ENCODE results near the gene CZIB. TPM values are rescaled to one million over a fixed set of nuclear protein-coding genes. Genes with fewer than 3 reads are reported as not detected.
"Not testable (repeated sequence)": the region's sequence is repeated elsewhere in the genome, so short reads cannot be mapped to it uniquely, and the experiment has no call there.

Gene CZIB
- total RNA-seq, 1 experiment from 2014 or later: 56.7 TPM

DNA sequence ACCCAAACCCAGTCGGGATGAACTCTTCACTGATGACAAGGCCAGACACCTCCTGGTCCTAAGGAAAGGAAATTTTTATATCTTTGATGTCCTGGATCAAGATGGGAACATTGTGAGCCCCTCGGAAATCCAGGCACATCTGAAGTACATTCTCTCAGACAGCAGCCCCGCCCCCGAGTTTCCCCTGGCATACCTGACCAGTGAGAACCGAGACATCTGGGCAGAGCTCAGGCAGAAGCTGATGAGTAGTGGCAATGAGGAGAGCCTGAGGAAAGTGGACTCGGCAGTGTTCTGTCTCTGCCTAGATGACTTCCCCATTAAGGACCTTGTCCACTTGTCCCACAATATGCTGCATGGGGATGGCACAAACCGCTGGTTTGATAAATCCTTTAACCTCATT lies 10.1 kb downstream of the CZIB start:
- intact Hi-C loops (cut with micrococcal nuclease; ENCODE audit: unreplicated experiment): no loop called here
- Histone ChIP-seq H3K4me3 (ENCODE audit: low read depth, low read length, poor library complexity, severe bottlenecking) (no peak overlapping the region), H3K9me3 (ENCODE audit: low read depth, low read length, poor library complexity, severe bottlenecking) (peaks cover 16% of the 10 kb centered on the region), H3K4me1 (ENCODE audit: insufficient read depth, low read length, poor library complexity, severe bottlenecking) (no peaks in the 10 kb centered on the region), H3K36me3 (ENCODE audit: insufficient read depth, low read length, poor library complexity, severe bottlenecking) (peaks cover 76% of the 10 kb centered on the region), H3K27me3 (replicated peaks; ENCODE audit: insufficient read depth, low read depth, low read length, poor library complexity) (no peaks in the 10 kb centered on the region), H3K27ac (ENCODE audit: low read depth, low read length, poor library complexity, severe bottlenecking) (no peak overlapping the region)
- no peak for DNase-seq (ENCODE audit: low spot score)
- BruUV-seq (replicated peaks): no TSS peak
- TF ChIP-seq CTCF (conservative IDR thresholded peaks at IDR 0.05; ENCODE audit: low read depth, low read length) (no peak), EZH2 (IDR thresholded peaks at IDR 0.05; ENCODE audit: borderline replicate concordance, low read depth, low read length, poor library complexity, severe bottlenecking) (no peak)
- POLR2A ChIA-PET (ENCODE audit: low non-redundant PET): no interaction called here
- CTCF ChIA-PET: no interaction called here

- no peak for DNase-seq (ENCODE audit: low spot score)
- TF ChIP-seq CTCF (conservative IDR thresholded peaks at IDR 0.05; ENCODE audit: low read depth, low read length): no peak
- TF ChIP-seq EZH2 (IDR thresholded peaks at IDR 0.05; ENCODE audit: borderline replicate concordance, low read depth, low read length, poor library complexity, severe bottlenecking): no peak
- peaks cover 73% of the 10 kb centered on the region for H3K36me3 ChIP-seq (ENCODE audit: insufficient read depth, low read length, poor library complexity, severe bottlenecking)
- H3K9me3 ChIP-seq (ENCODE audit: low read depth, low read length, poor library complexity, severe bottlenecking): peaks cover 18% of the 10 kb centered on the region
- no TSS peak for BruUV-seq (replicated peaks)
- no peak overlapping the region for H3K4me3 ChIP-seq (ENCODE audit: low read depth, low read length, poor library complexity, severe bottlenecking)
- no peaks in the 10 kb centered on the region for H3K4me1 ChIP-seq (ENCODE audit: insufficient read depth, low read length, poor library complexity, severe bottlenecking)
- H3K27ac ChIP-seq (ENCODE audit: low read depth, low read length, poor library complexity, severe bottlenecking): no peak overlapping the region
- CTCF ChIA-PET: no interaction called here
- POLR2A ChIA-PET (ENCODE audit: low non-redundant PET): interaction anchor here (0.5 kb wide), 1 partner anchor 566 kb away, joined by 3 read pairs; no protein-coding TSS in a partner anchor
- H3K27me3 ChIP-seq (replicated peaks; ENCODE audit: insufficient read depth, low read depth, low read length, poor library complexity): no peaks in the 10 kb centered on the region
- intact Hi-C loops (cut with micrococcal nuclease; ENCODE audit: unreplicated experiment): no loop called here
These were observed 12.7 kb downstream of the CZIB start for GRCh38 chr1:53207726-53208125.

DNA sequence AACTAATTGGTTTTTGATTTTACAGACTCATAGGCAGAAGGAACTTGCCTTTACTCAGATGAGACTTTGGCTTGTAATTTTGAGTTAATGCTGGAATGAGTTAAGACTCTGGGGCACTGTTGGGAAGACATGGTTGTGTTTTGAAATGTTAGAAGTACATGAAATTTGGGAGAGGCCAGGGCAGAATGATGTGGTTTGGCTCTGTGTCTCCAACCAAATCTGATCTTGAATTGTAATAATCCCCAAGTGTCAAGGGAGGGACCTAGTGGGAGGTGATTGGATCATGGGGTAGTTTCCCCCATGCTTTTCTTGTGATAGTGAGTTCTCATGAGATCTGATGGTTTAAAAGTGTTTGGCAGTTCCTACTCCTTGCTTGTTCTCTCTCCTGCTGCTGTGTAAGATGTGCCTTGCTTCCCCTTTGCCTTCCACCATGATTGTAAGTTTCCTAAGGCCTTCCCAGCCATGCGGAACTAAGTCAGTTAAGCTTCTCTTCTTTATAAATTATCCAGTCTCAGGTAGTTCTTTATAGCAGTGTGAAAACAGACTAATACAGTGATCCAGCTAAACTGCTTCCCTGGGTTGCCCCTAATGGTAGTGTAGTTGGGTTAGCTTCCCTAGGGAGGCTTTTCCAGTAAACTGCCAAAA lies 13.6 kb downstream of the CZIB start:
- DNase-seq (ENCODE audit: low spot score): no peak
- intact Hi-C loops (cut with micrococcal nuclease; ENCODE audit: unreplicated experiment): no loop called here
- BruUV-seq (replicated peaks): no TSS peak
- Histone ChIP-seq H3K27me3 (replicated peaks; ENCODE audit: insufficient read depth, low read depth, low read length, poor library complexity) (no peaks in the 10 kb centered on the region), H3K9me3 (ENCODE audit: low read depth, low read length, poor library complexity, severe bottlenecking) (peaks cover 18% of the 10 kb centered on the region), H3K27ac (ENCODE audit: low read depth, low read length, poor library complexity, severe bottlenecking) (no peak overlapping the region), H3K4me3 (ENCODE audit: low read depth, low read length, poor library complexity, severe bottlenecking) (no peak overlapping the region), H3K36me3 (ENCODE audit: insufficient read depth, low read length, poor library complexity, severe bottlenecking) (peaks cover 67% of the 10 kb centered on the region), H3K4me1 (ENCODE audit: insufficient read depth, low read length, poor library complexity, severe bottlenecking) (no peaks in the 10 kb centered on the region)
- ChIA-PET CTCF (no interaction called here), POLR2A (ENCODE audit: low non-redundant PET) (no interaction called here)
- TF ChIP-seq CTCF (conservative IDR thresholded peaks at IDR 0.05; ENCODE audit: low read depth, low read length): no peak
- TF ChIP-seq EZH2 (IDR thresholded peaks at IDR 0.05; ENCODE audit: borderline replicate concordance, low read depth, low read length, poor library complexity, severe bottlenecking): no peak

DNA sequence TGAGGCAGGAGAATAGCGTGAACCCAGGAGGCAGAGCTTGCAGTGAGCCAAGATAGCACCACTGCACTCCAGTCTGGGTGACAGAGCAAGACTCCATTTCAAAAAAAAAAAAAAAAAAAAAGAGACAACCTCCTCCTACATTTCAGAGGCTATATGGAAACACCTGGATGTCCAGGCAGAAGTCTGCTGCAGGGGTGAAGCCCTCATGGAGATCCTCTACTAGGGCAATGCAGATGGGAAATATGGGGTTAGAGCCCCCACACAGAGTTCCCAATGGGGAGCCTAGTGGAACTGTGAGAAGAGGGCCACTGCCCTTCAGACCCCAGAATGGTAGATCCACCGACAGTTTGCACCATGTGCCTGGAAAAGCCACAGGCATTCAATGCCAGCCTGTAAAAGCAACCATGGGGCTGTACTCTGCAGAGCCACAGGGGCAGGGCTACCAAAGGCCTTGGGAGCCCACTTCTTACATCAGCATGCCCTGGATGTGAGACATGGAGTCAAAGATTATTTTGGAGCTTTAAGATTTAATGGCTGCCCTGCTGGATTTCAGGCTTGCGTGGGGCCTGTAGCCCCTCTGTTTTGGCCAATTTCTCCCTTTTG lies 14.2 kb downstream of the CZIB start:
- H3K4me1 ChIP-seq (ENCODE audit: insufficient read depth, low read length, poor library complexity, severe bottlenecking); H3K4me3 ChIP-seq (ENCODE audit: low read depth, low read length, poor library complexity, severe bottlenecking); intact Hi-C loops (cut with micrococcal nuclease; ENCODE audit: unreplicated experiment); DNase-seq (ENCODE audit: low spot score); POLR2A ChIA-PET (ENCODE audit: low non-redundant PET); CTCF ChIA-PET; H3K27ac ChIP-seq (ENCODE audit: low read depth, low read length, poor library complexity, severe bottlenecking); BruUV-seq (replicated peaks); H3K27me3 ChIP-seq (replicated peaks; ENCODE audit: insufficient read depth, low read depth, low read length, poor library complexity): not testable (repeated sequence)
- Histone ChIP-seq H3K36me3 (ENCODE audit: insufficient read depth, low read length, poor library complexity, severe bottlenecking) (peaks cover 61% of the 10 kb centered on the region), H3K9me3 (ENCODE audit: low read depth, low read length, poor library complexity, severe bottlenecking) (peaks cover 18% of the 10 kb centered on the region)

DNA sequence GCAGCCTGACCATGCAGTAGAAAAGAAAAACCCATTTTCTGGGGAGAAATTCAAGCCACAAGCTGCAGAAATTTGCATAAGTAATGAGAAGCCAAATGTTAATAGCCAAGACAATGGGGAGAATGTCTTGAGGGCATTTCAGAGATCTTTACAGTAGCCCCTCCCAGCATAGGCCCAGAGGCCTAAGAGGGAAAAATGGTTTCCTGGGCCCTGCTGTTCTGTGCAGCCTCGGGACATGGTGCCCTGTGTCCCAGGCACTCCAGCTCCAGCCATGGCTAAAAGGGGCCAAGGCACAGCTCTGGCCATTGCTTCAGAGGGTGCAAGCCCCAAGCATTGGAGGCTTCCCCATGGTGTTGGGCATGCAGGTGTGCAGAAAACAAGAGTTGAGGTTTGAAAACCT lies 14.9 kb downstream of the CZIB start:
- intact Hi-C loops (cut with micrococcal nuclease; ENCODE audit: unreplicated experiment); H3K27me3 ChIP-seq (replicated peaks; ENCODE audit: insufficient read depth, low read depth, low read length, poor library complexity); BruUV-seq (replicated peaks); POLR2A ChIA-PET (ENCODE audit: low non-redundant PET); DNase-seq (ENCODE audit: low spot score); H3K27ac ChIP-seq (ENCODE audit: low read depth, low read length, poor library complexity, severe bottlenecking); H3K4me3 ChIP-seq (ENCODE audit: low read depth, low read length, poor library complexity, severe bottlenecking); CTCF ChIA-PET; H3K4me1 ChIP-seq (ENCODE audit: insufficient read depth, low read length, poor library complexity, severe bottlenecking): not testable (repeated sequence)
- H3K36me3 ChIP-seq (ENCODE audit: insufficient read depth, low read length, poor library complexity, severe bottlenecking): peaks cover 55% of the 10 kb centered on the region
- peaks cover 18% of the 10 kb centered on the region for H3K9me3 ChIP-seq (ENCODE audit: low read depth, low read length, poor library complexity, severe bottlenecking)

All from A673 (cell line).